ENCODE measurements around the gene AEBP2. TPM values are rescaled to one million over a fixed set of nuclear protein-coding genes. Genes with fewer than 3 reads are reported as not detected.

AEBP2 gene
- total and polyA plus RNA-seq, 12 donors = 15.7 to 83.1 (median 43.1) TPM

- no peaks in the 10 kb centered on the region for H3K36me3 ChIP-seq (replicated peaks in 1 of 2)
- intact Hi-C loops (cut with DNase I) = no loop called here
- H3K4me1 ChIP-seq (replicated peaks in 1 of 2) = peaks cover 0 to 3% of the 10 kb centered on the region in 2 donors
- no peak overlapping the region for H3K4me3 ChIP-seq
- no peak overlapping the region for H3K27ac ChIP-seq
- no peak for TF ChIP-seq POLR2A (IDR thresholded peaks at IDR 0.05)
- TF ChIP-seq CTCF (IDR thresholded peaks at IDR 0.05) = no peak
- WGBS, 4 donors = 51 to 64% (median 61%) methylated on average over 2 of the region's 2 CpGs
- DNase-seq = no peak
- no peaks in the 10 kb centered on the region for H3K9me3 ChIP-seq (replicated peaks in 1 of 3)
- no peaks in the 10 kb centered on the region for H3K27me3 ChIP-seq
These were observed 113.9 kb downstream of the AEBP2 start for GRCh38 chr12:19553175-19553574.

GRCh38 chr12:19561411-19561961 lies 122.2 kb downstream of the AEBP2 start:
- DNase-seq = no peak
- no peaks in the 10 kb centered on the region for H3K36me3 ChIP-seq (replicated peaks in 1 of 2)
- H3K4me1 ChIP-seq (replicated peaks in 1 of 2) = no peaks in the 10 kb centered on the region
- H3K9me3 ChIP-seq (replicated peaks in 1 of 3) = peaks cover 0 to 5% (median 0%) of the 10 kb centered on the region in 3 donors
- intact Hi-C loops (cut with DNase I) = no loop called here
- TF ChIP-seq POLR2A (IDR thresholded peaks at IDR 0.05) = no peak
- TF ChIP-seq CTCF (IDR thresholded peaks at IDR 0.05) = no peak
- H3K27ac ChIP-seq = no peak overlapping the region
- no peaks in the 10 kb centered on the region for H3K27me3 ChIP-seq
- H3K4me3 ChIP-seq = no peak overlapping the region

Small RNA genes lying within 50 kb of the gene (small RNA-seq; reads per million reads assigned to genes)
- 0 reads per million in 2 donors for gene AC091805.2
- gene RNU6-254P = 0 reads per million in 2 donors

Data from adrenal gland (tissue), 12 donors.